ENCODE data around the gene CUX1. TPM values are rescaled to one million over a fixed set of nuclear protein-coding genes. Genes with fewer than 3 reads are reported as not detected.

The CUX1 gene, protein sequence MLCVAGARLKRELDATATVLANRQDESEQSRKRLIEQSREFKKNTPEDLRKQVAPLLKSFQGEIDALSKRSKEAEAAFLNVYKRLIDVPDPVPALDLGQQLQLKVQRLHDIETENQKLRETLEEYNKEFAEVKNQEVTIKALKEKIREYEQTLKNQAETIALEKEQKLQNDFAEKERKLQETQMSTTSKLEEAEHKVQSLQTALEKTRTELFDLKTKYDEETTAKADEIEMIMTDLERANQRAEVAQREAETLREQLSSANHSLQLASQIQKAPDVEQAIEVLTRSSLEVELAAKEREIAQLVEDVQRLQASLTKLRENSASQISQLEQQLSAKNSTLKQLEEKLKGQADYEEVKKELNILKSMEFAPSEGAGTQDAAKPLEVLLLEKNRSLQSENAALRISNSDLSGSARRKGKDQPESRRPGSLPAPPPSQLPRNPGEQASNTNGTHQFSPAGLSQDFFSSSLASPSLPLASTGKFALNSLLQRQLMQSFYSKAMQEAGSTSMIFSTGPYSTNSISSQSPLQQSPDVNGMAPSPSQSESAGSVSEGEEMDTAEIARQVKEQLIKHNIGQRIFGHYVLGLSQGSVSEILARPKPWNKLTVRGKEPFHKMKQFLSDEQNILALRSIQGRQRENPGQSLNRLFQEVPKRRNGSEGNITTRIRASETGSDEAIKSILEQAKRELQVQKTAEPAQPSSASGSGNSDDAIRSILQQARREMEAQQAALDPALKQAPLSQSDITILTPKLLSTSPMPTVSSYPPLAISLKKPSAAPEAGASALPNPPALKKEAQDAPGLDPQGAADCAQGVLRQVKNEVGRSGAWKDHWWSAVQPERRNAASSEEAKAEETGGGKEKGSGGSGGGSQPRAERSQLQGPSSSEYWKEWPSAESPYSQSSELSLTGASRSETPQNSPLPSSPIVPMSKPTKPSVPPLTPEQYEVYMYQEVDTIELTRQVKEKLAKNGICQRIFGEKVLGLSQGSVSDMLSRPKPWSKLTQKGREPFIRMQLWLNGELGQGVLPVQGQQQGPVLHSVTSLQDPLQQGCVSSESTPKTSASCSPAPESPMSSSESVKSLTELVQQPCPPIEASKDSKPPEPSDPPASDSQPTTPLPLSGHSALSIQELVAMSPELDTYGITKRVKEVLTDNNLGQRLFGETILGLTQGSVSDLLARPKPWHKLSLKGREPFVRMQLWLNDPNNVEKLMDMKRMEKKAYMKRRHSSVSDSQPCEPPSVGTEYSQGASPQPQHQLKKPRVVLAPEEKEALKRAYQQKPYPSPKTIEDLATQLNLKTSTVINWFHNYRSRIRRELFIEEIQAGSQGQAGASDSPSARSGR (N-terminal part only)
- 43.0 and 46.5 TPM in 2 replicates for total RNA-seq
- 45.0 TPM for polyA plus RNA-seq (2012)

DNA sequence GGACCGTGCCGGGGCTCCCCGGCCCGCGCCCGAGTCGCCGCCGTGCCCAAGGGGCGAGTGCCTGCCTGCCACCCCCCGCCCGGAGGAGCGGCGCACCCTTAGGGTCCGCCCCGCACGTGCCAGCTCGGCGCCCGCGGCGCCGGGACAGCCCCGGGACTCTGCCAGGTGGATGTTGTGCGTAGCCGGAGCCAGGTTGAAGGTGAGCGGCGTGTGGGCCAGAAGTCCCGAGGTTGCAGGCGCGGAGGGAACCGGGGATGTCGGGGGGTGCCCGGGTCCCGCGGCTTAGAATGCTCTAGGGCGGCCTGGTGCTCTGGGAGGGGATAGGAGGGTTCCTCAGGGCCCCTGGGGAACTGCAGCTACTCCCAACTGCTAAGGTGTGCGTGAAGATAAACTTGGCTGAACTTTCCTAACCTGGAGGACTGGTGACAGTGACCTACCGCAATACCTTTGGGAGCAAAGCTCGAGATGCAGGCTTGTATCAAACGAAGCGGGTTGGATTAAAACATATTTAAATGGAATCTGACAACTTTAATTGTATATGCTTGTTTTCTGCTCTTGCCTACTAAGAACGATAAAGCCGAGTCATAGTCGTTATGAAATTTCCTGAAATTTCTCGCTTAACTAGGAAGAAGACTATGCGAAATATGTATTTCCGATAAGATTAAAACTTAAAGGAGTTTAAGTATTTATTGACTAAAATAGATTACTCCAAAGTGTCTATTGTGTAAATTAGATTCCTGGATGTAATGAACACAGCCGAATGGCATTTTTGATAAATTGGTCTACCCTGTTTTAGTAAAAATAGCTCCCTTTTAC is at the start of gene CUX1:
CUX1 (plus strand) TSS at position 156 of the 816 bp plus-strand sequence; CDS start at position 170, 14 bp downstream.
- DNase-seq (ENCODE audit: low read depth) = peak; percentile 6

DNA sequence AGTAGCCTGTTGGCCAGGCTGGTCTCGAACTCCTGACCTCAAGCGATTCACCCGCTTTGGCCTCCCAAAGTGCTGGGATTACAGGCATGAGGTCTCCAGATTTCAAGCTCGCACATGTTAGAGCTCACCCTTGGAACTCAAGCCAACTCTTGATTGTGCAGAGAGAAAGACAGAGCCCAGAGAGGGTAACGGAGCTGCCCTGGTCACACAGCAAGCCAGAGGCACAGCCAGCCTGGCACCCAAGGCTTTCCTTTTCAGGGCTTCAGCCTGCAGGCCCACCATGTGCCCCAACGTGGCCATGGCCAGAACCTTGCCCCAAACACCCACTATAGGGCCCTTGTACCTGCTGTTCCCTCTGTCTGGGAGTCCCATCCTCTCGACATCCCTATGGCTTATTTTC is 49.1 kb upstream of the CUX1 start:
- DNase-seq (ENCODE audit: low read depth) = no peak

DNA sequence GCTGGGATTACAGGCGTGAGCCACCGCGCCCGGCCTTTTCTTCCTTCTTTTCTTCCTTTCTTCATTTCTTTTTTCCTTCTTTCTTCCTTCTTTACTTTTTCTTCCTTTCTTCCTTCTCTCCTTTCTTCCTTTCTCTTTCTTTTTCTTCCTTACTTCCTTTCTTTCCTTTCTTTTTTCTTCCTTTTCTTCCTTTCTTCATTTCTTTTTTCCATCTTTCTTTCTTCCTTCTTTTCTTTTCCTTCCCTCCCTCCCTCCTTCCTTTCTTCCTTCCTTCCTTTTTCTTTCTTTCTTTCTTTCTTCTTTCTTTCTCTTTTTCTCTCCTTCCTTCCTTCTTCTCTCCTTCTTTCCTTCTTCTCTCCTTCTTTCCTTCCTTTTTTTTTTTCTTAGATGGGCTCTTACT is 47.0 kb upstream of the CUX1 start:
- no peak for DNase-seq (ENCODE audit: low read depth)

- DNase-seq (ENCODE audit: low read depth) = no peak
These were observed 44.8 kb upstream of the CUX1 start for GRCh38 chr7:101772508-101773211.

GRCh38 chr7:101775181-101775580 is 42.2 kb upstream of the CUX1 start:
- no peak for DNase-seq (ENCODE audit: low read depth)

DNA sequence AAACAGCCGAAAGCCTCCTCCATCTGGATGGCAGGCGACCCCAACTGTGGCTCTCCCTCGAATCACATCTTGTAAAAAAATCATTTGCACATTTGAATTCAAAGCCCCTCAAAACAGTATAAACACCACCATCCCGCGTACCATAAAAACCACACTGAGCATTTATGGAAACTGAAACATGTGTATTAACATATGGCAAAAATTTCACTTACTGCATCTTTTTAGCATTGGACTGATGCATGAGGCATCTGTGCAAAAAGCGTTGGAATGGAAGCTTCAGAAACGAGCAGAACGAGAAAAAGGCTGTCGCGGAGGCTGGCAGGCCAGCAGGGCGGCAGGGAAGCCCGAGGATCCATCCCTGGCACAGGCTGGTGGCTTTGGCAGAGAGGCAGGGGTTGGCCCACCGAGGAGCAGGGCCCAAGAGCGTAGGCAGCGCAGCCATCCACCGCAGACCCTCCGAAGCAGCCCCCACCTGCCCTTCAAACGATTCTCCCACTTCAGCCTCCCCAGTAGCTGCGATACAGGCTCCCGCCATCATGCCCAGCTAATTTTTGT is 39.3 kb upstream of the CUX1 start:
- no peak for DNase-seq (ENCODE audit: low read depth)

GRCh38 chr7:101779267-101779666 is 38.2 kb upstream of the CUX1 start:
- peak; percentile 63 for DNase-seq (ENCODE audit: low read depth)

DNA sequence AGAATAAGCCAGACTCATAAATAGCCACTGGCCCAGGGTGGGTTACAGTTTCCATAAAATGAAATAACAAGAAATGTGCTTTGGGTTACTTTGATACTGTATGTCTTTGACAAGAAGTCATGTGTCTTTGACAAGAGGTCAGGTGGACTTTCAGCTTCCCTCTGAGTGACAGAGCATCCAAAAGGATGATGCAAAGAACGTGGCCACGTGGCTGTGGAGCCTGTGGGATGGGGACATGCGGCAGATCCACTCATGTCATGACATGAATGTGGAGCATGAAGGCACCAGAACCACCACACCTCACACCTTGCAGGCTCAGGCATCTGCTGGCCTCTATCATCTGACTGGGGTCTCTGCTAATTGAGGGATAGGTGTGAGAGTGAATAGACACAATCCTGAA is 37.1 kb upstream of the CUX1 start:
- DNase-seq (ENCODE audit: low read depth) = no peak

DNA sequence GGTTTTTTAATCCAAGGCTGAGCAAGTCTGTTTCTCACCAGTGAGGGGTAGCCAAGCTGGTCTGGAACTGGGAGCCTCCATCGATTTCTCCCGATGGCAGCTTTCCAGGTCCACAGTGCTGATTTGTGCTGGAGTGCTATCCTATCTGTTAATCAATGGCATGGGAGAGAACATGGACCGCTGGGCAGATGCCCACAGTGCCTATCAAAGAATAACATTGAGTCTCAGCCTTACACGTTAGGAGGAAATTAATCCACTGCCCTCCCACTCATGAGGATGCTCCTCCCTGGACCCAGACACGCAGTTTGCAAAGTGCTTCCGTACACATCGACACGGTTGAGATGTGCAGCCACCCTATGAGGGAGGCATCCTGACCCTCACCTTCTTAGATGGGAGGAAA is 36.0 kb upstream of the CUX1 start:
- no peak for DNase-seq (ENCODE audit: low read depth)

- no peak for DNase-seq (ENCODE audit: low read depth)
These were observed 35.0 kb upstream of the CUX1 start for GRCh38 chr7:101782476-101782875.

GRCh38 chr7:101782896-101783295 is 34.5 kb upstream of the CUX1 start:
- no peak for DNase-seq (ENCODE audit: low read depth)

DNA sequence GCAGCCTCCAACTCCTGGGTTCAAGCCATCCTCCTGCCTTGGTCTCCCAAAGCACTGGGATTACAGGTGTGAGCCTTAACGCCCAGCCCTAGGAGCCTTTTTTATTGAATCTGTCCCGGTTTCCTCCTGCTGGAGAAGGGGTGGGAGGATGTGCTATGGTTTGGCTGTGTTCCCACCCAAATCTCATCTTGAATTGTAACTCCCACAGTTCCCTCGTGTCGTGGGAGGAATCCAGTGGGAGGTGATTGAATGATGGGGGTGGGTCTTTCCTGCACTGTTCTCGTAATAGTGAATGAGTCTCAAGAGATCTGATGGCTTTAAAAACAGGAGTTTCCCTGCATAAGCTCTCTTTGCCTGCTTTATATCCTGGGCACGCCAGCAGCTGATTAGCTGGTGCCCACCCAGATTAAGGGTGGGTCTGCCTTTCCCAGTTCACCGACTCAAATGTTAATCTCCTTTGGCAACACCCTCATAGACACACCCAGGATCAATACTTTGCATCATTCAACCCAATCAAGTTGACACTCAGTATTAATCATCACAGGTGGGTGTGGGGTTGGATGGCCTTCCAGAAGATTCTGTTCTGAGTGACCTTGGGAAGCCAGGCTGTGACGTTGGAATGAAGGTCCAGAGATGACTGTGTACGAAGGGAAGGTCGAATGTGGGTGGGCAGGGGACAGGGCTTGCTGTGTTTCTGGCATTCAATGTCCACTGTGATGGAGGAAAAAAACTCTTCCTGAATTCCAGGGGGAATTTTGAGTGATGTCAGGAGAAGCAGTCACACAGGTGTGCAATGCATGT is 33.8 kb upstream of the CUX1 start:
- DNase-seq (ENCODE audit: low read depth) = no peak

- DNase-seq (ENCODE audit: low read depth) = peak; percentile 38
These were observed 32.9 kb upstream of the CUX1 start for GRCh38 chr7:101784292-101785127.

GRCh38 chr7:101787864-101788263 is 29.6 kb upstream of the CUX1 start:
- no peak for DNase-seq (ENCODE audit: low read depth)

DNA sequence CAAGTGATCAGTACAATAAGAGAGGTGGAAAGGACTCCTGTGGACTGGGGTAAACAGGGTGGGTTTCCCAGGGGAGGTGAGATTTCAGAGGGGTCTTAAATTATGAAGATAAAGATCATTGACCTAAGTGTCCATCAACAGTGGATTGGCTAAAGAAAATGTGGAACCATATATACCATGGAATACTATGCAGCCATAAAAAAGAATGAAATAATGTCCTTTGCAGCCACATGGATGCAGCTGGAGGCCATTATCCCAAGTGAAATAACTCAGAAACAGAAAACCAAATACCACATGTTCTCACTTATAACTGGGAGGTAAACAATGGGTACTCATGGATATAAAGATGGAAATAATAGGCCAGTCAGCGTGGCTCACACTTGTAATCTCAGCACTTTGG is 28.9 kb upstream of the CUX1 start:
- no peak for DNase-seq (ENCODE audit: low read depth)

- DNase-seq (ENCODE audit: low read depth) = no peak
These were observed 26.7 kb upstream of the CUX1 start for GRCh38 chr7:101790566-101791293.

All from myocyte (in vitro differentiated cells).